ENCODE data around the gene GNAZ.

- TF ChIP-seq POLR2A (IDR thresholded peaks at IDR 0.05), result no peak
- TF ChIP-seq, protein P1, sequence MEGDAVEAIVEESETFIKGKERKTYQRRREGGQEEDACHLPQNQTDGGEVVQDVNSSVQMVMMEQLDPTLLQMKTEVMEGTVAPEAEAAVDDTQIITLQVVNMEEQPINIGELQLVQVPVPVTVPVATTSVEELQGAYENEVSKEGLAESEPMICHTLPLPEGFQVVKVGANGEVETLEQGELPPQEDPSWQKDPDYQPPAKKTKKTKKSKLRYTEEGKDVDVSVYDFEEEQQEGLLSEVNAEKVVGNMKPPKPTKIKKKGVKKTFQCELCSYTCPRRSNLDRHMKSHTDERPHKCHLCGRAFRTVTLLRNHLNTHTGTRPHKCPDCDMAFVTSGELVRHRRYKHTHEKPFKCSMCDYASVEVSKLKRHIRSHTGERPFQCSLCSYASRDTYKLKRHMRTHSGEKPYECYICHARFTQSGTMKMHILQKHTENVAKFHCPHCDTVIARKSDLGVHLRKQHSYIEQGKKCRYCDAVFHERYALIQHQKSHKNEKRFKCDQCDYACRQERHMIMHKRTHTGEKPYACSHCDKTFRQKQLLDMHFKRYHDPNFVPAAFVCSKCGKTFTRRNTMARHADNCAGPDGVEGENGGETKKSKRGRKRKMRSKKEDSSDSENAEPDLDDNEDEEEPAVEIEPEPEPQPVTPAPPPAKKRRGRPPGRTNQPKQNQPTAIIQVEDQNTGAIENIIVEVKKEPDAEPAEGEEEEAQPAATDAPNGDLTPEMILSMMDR (IDR thresholded peaks at IDR 0.05), result no peak
These were observed 96.7 kb downstream of the GNAZ start for GRCh38 chr22:23166841-23167616.

Measured in thyroid gland (tissue), 4 donors.